ENCODE data around the gene CTTNBP2. TPM values are rescaled to one million over a fixed set of nuclear protein-coding genes. Genes with fewer than 3 reads are reported as not detected.

Gene CTTNBP2
- total and polyA plus RNA-seq, 2 donors (not counting 1 experiment from before 2014, with no cell fraction given), result 8.3 to 12.0 TPM

DNA sequence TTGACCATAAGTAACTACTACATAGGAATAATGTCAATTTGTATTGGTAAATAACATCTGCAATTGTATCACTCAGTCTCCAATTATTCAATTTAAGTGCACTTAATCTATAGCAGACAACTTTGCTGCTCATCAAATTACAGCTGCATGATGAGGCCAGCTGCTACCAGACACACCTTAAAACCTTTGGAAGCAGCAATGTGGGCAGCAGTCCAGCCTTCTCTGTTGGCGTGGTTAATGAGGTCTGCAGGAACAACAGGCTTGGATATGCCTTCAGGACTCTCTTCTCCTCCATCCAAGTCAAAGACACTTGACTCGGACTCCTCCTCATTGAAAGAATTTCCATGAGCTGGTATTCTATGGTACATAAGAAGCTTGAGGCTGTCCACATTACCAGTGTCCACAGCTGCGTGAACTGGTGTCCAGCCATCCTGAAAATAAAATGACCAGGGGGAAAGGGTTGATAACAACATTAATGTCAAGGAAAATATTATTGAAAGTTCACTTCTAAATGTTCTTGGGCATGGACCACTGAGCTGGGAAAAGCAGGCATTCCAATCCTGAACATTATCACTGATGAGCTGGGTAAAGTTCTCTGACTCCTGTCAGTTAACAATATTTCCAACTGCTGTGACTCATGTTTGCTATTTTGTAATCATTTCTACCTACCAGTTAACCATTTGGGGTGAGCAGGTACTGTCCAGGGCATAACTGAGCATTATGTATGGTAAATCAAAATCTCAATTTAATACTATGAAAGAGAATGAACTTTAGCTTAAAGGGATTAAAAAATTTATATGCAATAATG, 95.7 kb downstream of the CTTNBP2 start:
- Histone ChIP-seq H3K79me2 (ENCODE audit: control insufficient read depth, insufficient read depth, low read length) (no peaks in the 10 kb centered on the region), H3K36me3 (ENCODE audit: control insufficient read depth, insufficient read depth, low read length) (no peaks in the 10 kb centered on the region), H3K4me1 (ENCODE audit: control insufficient read depth, extremely low read depth, insufficient read depth, low read length) (peaks cover 6% of the 10 kb centered on the region), H2AFZ (ENCODE audit: low read length) (no peak overlapping the region), H3K9me3 (ENCODE audit: control insufficient read depth, insufficient read depth, low read depth, low read length) (no peaks in the 10 kb centered on the region), H3K9ac (ENCODE audit: insufficient read depth, low read length) (no peak overlapping the region), H3K27me3 (ENCODE audit: control insufficient read depth, insufficient read depth, low read length) (no peaks in the 10 kb centered on the region), H3K4me2 (ENCODE audit: extremely low read depth, insufficient read depth, low read length) (no peak overlapping the region), H4K20me1 (ENCODE audit: control insufficient read depth, extremely low read depth, insufficient read depth, low read length) (no peaks in the 10 kb centered on the region), H3K27ac (ENCODE audit: insufficient read depth, low read length) (no peak overlapping the region), H3K4me3 (replicated peaks in 1 of 4; ENCODE audit: control extremely low read depth in 1 of 4, insufficient read depth in 1 of 4, low read depth in 3 of 4, low read length in 4 of 4) (no peak overlapping the region)
- TF ChIP-seq, protein P1, sequence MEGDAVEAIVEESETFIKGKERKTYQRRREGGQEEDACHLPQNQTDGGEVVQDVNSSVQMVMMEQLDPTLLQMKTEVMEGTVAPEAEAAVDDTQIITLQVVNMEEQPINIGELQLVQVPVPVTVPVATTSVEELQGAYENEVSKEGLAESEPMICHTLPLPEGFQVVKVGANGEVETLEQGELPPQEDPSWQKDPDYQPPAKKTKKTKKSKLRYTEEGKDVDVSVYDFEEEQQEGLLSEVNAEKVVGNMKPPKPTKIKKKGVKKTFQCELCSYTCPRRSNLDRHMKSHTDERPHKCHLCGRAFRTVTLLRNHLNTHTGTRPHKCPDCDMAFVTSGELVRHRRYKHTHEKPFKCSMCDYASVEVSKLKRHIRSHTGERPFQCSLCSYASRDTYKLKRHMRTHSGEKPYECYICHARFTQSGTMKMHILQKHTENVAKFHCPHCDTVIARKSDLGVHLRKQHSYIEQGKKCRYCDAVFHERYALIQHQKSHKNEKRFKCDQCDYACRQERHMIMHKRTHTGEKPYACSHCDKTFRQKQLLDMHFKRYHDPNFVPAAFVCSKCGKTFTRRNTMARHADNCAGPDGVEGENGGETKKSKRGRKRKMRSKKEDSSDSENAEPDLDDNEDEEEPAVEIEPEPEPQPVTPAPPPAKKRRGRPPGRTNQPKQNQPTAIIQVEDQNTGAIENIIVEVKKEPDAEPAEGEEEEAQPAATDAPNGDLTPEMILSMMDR (conservative IDR thresholded peaks at IDR 0.05 in 1 of 2, IDR thresholded peaks at IDR 0.05 in 1 of 2; ENCODE audit: low read depth in 1 of 2, low read length in 2 of 2), result no peak
- TF ChIP-seq EZH2 (IDR thresholded peaks at IDR 0.05; ENCODE audit: low read length, missing control alignments), result no peak
- peak in 1 of 2 donors; percentile 9 for DNase-seq (ENCODE audit: low read depth in 2 of 2)

GRCh38 chr7:117776224-117776623, 97.0 kb downstream of the CTTNBP2 start:
- Histone ChIP-seq H3K27ac (ENCODE audit: insufficient read depth, low read length) (no peak overlapping the region), H3K9ac (ENCODE audit: insufficient read depth, low read length) (no peak overlapping the region), H2AFZ (ENCODE audit: low read length) (no peak overlapping the region), H3K4me2 (ENCODE audit: extremely low read depth, insufficient read depth, low read length) (no peak overlapping the region), H4K20me1 (ENCODE audit: control insufficient read depth, extremely low read depth, insufficient read depth, low read length) (no peaks in the 10 kb centered on the region), H3K4me1 (ENCODE audit: control insufficient read depth, extremely low read depth, insufficient read depth, low read length) (no peaks in the 10 kb centered on the region), H3K9me3 (ENCODE audit: control insufficient read depth, insufficient read depth, low read depth, low read length) (no peaks in the 10 kb centered on the region), H3K79me2 (ENCODE audit: control insufficient read depth, insufficient read depth, low read length) (no peaks in the 10 kb centered on the region), H3K4me3 (replicated peaks in 1 of 4; ENCODE audit: control extremely low read depth in 1 of 4, insufficient read depth in 1 of 4, low read depth in 3 of 4, low read length in 4 of 4) (no peak overlapping the region), H3K27me3 (ENCODE audit: control insufficient read depth, insufficient read depth, low read length) (no peaks in the 10 kb centered on the region), H3K36me3 (ENCODE audit: control insufficient read depth, insufficient read depth, low read length) (no peaks in the 10 kb centered on the region)
- no peak for DNase-seq (ENCODE audit: low read depth in 2 of 2)
- TF ChIP-seq EZH2 (IDR thresholded peaks at IDR 0.05; ENCODE audit: low read length, missing control alignments), result no peak
- TF ChIP-seq, protein P1 (conservative IDR thresholded peaks at IDR 0.05 in 1 of 2, IDR thresholded peaks at IDR 0.05 in 1 of 2; ENCODE audit: low read depth in 1 of 2, low read length in 2 of 2), result no peak

DNA sequence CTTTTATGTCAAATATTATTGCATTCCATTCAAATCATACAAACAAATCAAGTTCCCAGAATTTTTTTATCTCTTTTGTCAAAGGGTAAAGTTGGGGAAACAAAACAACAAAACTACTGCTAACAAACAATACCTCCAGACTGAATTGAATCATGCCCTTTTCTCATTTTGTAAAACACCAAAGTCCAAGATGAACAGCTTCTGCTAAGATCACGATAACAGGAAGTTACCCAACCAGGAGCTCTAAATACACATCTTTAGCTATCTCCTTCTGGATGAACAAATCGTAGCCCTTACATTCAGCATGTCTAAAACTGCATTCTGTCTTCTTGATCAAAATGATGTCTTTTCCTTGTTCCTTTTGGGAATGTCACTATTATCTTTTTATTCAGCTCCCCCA, 97.4 kb downstream of the CTTNBP2 start:
- no peak for TF ChIP-seq EZH2 (IDR thresholded peaks at IDR 0.05; ENCODE audit: low read length, missing control alignments)
- TF ChIP-seq, protein P1 (conservative IDR thresholded peaks at IDR 0.05 in 1 of 2, IDR thresholded peaks at IDR 0.05 in 1 of 2; ENCODE audit: low read depth in 1 of 2, low read length in 2 of 2), result no peak
- no peak overlapping the region for H3K4me3 ChIP-seq (replicated peaks in 1 of 4; ENCODE audit: control extremely low read depth in 1 of 4, insufficient read depth in 1 of 4, low read depth in 3 of 4, low read length in 4 of 4)
- H3K4me2 ChIP-seq (ENCODE audit: extremely low read depth, insufficient read depth, low read length), result no peak overlapping the region
- no peaks in the 10 kb centered on the region for H4K20me1 ChIP-seq (ENCODE audit: control insufficient read depth, extremely low read depth, insufficient read depth, low read length)
- H3K27ac ChIP-seq (ENCODE audit: insufficient read depth, low read length), result no peak overlapping the region
- H3K79me2 ChIP-seq (ENCODE audit: control insufficient read depth, insufficient read depth, low read length), result no peaks in the 10 kb centered on the region
- DNase-seq (ENCODE audit: low read depth in 2 of 2), result no peak
- no peak overlapping the region for H3K9ac ChIP-seq (ENCODE audit: insufficient read depth, low read length)
- no peaks in the 10 kb centered on the region for H3K36me3 ChIP-seq (ENCODE audit: control insufficient read depth, insufficient read depth, low read length)
- no peaks in the 10 kb centered on the region for H3K27me3 ChIP-seq (ENCODE audit: control insufficient read depth, insufficient read depth, low read length)
- no peaks in the 10 kb centered on the region for H3K4me1 ChIP-seq (ENCODE audit: control insufficient read depth, extremely low read depth, insufficient read depth, low read length)
- H3K9me3 ChIP-seq (ENCODE audit: control insufficient read depth, insufficient read depth, low read depth, low read length), result no peaks in the 10 kb centered on the region
- no peak overlapping the region for H2AFZ ChIP-seq (ENCODE audit: low read length)

Measured in fibroblast of lung (primary cell).